Measurements from ENCODE around the gene RAMP1.
"Not testable (repeated sequence)": the region's sequence is repeated elsewhere in the genome, so short reads cannot be mapped to it uniquely, and the experiment has no call there.

Gene RAMP1

GRCh38 chr2:237919593-237919992 lies 60.2 kb downstream of the RAMP1 start:
- DNase-seq = no peak

GRCh38 chr2:237920673-237921072 lies 61.2 kb downstream of the RAMP1 start:
- DNase-seq = no peak

- DNase-seq = no peak
Measured at GRCh38 chr2:237921967-237922492, 62.6 kb downstream of the RAMP1 start.

GRCh38 chr2:237922641-237923361 lies 63.4 kb downstream of the RAMP1 start:
- DNase-seq = no peak

- DNase-seq = peak; percentile 80
Measured at GRCh38 chr2:237923481-237924163, 64.2 kb downstream of the RAMP1 start.

GRCh38 chr2:237924164-237924534 lies 64.7 kb downstream of the RAMP1 start:
- DNase-seq = no peak

GRCh38 chr2:237927135-237927534 lies 67.7 kb downstream of the RAMP1 start:
- DNase-seq = no peak

GRCh38 chr2:237927986-237928385 lies 68.6 kb downstream of the RAMP1 start:
- DNase-seq = no peak

- no peak for DNase-seq
Measured at GRCh38 chr2:237929979-237930378, 70.6 kb downstream of the RAMP1 start.

GRCh38 chr2:237931205-237931721 lies 71.8 kb downstream of the RAMP1 start:
- DNase-seq = no peak

- no peak for DNase-seq
Measured at GRCh38 chr2:237932731-237933131, 73.3 kb downstream of the RAMP1 start.

- DNase-seq = no peak
Measured at GRCh38 chr2:237934186-237934585, 74.8 kb downstream of the RAMP1 start.

- no peak for DNase-seq
Measured at GRCh38 chr2:237935740-237936452, 76.5 kb downstream of the RAMP1 start.

GRCh38 chr2:237939251-237939650 lies 79.8 kb downstream of the RAMP1 start:
- no peak for DNase-seq

GRCh38 chr2:237940828-237941227 lies 81.4 kb downstream of the RAMP1 start:
- no peak for DNase-seq

- no peak for DNase-seq
Measured at GRCh38 chr2:237941239-237941638, 81.8 kb downstream of the RAMP1 start.

- DNase-seq = peak; percentile 76
Measured at GRCh38 chr2:237942513-237942899, 83.1 kb downstream of the RAMP1 start.

- DNase-seq = peak; percentile 38
Measured at GRCh38 chr2:237943395-237944094, 84.1 kb downstream of the RAMP1 start.

GRCh38 chr2:237944302-237944701 lies 84.9 kb downstream of the RAMP1 start:
- peak; percentile 24 for DNase-seq

GRCh38 chr2:237946423-237946822 lies 87.0 kb downstream of the RAMP1 start:
- DNase-seq = no peak

GRCh38 chr2:237951354-237951753 lies 91.9 kb downstream of the RAMP1 start:
- DNase-seq = not testable (repeated sequence)

GRCh38 chr2:237951878-237952277 lies 92.5 kb downstream of the RAMP1 start:
- no peak for DNase-seq

- no peak for DNase-seq
Measured at GRCh38 chr2:237952851-237953250, 93.4 kb downstream of the RAMP1 start.

All from hematopoietic multipotent progenitor cell treated with erythropoietin and hydrocortisone succinate and interleukin-3 and kit ligand, for 8 days (in vitro differentiated cells).